ENCODE results near the gene HCN2.
"Not testable (repeated sequence)": the region's sequence is repeated elsewhere in the genome, so short reads cannot be mapped to it uniquely, and the experiment has no call there.

Gene HCN2

GRCh38 chr19:571566-571974 is 18.1 kb upstream of the HCN2 start:
- no peak for FAIRE-seq

- FAIRE-seq = peak; percentile 8
Observed at GRCh38 chr19:572140-572742, 17.4 kb upstream of the HCN2 start, which contains the start of gene BSG. Gene BSG, plus strand, starts transcription at chr19:572596. Its CDS starts 39 bp downstream, at chr19:572635.

- FAIRE-seq = no peak
Observed at GRCh38 chr19:572743-573518, 16.8 kb upstream of the HCN2 start.

GRCh38 chr19:573519-573825 is 16.2 kb upstream of the HCN2 start:
- no peak for FAIRE-seq

- FAIRE-seq = no peak
Observed at GRCh38 chr19:574658-575526, 14.8 kb upstream of the HCN2 start.

- no peak for FAIRE-seq
Observed at GRCh38 chr19:575527-576506, 13.9 kb upstream of the HCN2 start.

GRCh38 chr19:576768-577438 is 12.8 kb upstream of the HCN2 start:
- FAIRE-seq = no peak

- FAIRE-seq = no peak
Observed at GRCh38 chr19:577439-578392, 12.0 kb upstream of the HCN2 start.

- no peak for FAIRE-seq
Observed at GRCh38 chr19:579111-579841, 10.4 kb upstream of the HCN2 start.

- no peak for FAIRE-seq
Observed at GRCh38 chr19:579842-580155, 9.9 kb upstream of the HCN2 start.

GRCh38 chr19:580274-580835 is 9.3 kb upstream of the HCN2 start:
- FAIRE-seq = no peak

GRCh38 chr19:581399-582111 is 8.1 kb upstream of the HCN2 start:
- no peak for FAIRE-seq

- FAIRE-seq = no peak
Observed at GRCh38 chr19:582497-583197, 7.0 kb upstream of the HCN2 start.

- FAIRE-seq = no peak
Observed at GRCh38 chr19:583198-583967, 6.3 kb upstream of the HCN2 start.

- no peak for FAIRE-seq
Observed at GRCh38 chr19:583968-584239, 5.8 kb upstream of the HCN2 start.

GRCh38 chr19:584240-585001 is 5.3 kb upstream of the HCN2 start:
- no peak for FAIRE-seq

- not testable (repeated sequence) for FAIRE-seq
Observed at GRCh38 chr19:585146-585545, 4.5 kb upstream of the HCN2 start.

Measured in endometrium (tissue), 2 donors.